ENCODE results near the gene NLRP6. TPM values are rescaled to one million over a fixed set of nuclear protein-coding genes. Genes with fewer than 3 reads are reported as not detected.
"Not testable (repeated sequence)": the region's sequence is repeated elsewhere in the genome, so short reads cannot be mapped to it uniquely, and the experiment has no call there.

NLRP6 gene
- total RNA-seq, 2 donors from 2014 or later = 0.18 to 2.7 TPM

DNA sequence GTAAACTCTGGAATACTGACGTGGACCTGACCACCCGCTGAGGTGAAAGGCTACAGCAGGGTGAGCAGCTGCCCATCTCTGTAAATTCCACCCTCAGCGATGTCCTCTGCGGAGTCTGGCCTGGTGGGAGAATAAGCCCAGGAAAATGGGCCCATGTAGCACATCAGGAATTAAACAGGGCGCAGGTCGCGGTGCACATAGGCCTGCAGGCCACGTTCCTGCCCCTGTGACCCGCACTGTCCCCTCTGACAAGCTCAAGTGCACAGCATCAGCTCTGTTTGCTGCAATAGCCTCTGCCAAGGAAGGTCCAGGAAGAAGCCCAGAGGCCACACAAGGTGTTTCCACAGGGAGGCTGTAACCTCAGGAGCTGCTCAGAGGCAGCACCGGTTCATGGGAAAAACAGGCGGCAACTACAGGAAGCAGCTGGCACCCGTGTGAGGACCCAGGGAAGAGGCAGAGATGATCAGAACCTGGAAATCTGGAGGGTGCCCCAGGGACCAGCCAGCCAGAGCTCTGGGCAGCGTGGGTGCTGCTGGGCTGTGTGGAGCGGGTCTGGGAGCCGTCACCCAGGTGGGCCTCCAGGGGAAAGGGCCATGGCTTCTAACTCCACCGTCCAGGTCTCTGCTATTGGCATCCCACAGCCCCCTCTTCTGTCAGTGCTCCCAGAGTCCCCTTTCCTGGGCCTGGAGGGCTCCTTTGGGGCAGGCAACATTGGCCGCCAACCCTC lies 28.6 kb downstream of the NLRP6 start:
- no peaks in the 10 kb centered on the region for H3K9me3 ChIP-seq
- intact Hi-C loops (cut with DNase I) = loop anchor here (5.0 kb wide), 2 partner anchors 50 to 145 kb away; partner anchors contain the start of gene PTDSS2
- DNase-seq (ENCODE audit: low spot score) = no peak
- TF ChIP-seq POLR2A (IDR thresholded peaks at IDR 0.05) (no peak), POLR2AphosphoS5 (IDR thresholded peaks at IDR 0.05) (no peak)
- TF ChIP-seq, protein P1, sequence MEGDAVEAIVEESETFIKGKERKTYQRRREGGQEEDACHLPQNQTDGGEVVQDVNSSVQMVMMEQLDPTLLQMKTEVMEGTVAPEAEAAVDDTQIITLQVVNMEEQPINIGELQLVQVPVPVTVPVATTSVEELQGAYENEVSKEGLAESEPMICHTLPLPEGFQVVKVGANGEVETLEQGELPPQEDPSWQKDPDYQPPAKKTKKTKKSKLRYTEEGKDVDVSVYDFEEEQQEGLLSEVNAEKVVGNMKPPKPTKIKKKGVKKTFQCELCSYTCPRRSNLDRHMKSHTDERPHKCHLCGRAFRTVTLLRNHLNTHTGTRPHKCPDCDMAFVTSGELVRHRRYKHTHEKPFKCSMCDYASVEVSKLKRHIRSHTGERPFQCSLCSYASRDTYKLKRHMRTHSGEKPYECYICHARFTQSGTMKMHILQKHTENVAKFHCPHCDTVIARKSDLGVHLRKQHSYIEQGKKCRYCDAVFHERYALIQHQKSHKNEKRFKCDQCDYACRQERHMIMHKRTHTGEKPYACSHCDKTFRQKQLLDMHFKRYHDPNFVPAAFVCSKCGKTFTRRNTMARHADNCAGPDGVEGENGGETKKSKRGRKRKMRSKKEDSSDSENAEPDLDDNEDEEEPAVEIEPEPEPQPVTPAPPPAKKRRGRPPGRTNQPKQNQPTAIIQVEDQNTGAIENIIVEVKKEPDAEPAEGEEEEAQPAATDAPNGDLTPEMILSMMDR (IDR thresholded peaks at IDR 0.05) = no peak
- no peaks in the 10 kb centered on the region for H3K27me3 ChIP-seq (replicated peaks; ENCODE audit: insufficient read depth)
- peak overlapping the region in 1 of 2 donors; percentile 81 for H3K27ac ChIP-seq
- peaks cover under 1% of the 10 kb centered on the region for H3K4me1 ChIP-seq (replicated peaks)
- WGBS = 93% methylated on average over 17 of the region's 17 CpGs
- no peaks in the 10 kb centered on the region for H3K36me3 ChIP-seq
- H3K4me3 ChIP-seq = no peak overlapping the region

DNA sequence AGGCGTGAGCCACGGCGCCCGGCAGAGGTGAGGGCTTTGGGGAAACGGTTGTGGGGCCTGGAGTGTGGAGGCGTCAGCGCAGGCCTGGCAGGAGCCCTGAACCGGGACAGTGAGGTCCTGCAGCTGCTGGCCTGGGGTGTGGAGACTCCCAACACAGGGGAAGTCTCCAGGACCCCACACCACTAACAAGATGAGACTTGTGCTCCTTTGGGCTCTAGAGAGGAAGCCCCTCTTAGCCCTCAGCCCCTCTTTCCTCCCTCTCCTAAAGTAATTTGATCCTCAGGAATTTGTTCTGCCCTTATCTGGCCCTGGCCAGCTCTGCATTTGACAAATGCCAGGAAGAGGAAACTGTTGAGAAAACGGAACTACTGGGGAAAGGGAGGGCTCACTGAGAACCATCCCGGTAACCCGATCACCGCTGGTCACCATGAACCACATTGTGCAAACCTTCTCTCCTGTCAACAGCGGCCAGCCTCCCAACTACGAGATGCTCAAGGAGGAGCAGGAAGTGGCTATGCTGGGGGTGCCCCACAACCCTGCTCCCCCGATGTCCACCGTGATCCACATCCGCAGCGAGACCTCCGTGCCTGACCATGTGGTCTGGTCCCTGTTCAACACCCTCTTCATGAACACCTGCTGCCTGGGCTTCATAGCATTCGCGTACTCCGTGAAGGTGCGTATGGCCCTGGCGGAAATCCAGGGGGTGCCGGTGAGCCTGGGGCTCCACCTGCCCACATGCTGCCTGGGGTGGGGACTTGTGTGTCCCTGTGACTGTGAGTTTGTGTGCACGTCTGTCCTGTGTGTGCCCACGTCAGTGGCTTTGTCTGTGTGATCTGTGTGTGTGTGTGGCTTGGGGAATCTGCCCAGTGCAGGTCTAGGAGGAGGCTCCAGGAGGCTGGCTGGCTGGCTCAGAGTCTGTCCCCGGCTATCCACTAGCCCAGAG lies 29.8 kb downstream of the NLRP6 start, which contains the start of gene IFITM2:
Gene IFITM2 (plus strand): TSS at position 51 of the 943 bp plus-strand sequence. CDS start 377 bp downstream, at position 428.
- not testable (repeated sequence) for H3K27me3 ChIP-seq (replicated peaks; ENCODE audit: insufficient read depth); DNase-seq (ENCODE audit: low spot score); H3K9me3 ChIP-seq; H3K36me3 ChIP-seq
- H3K4me1 ChIP-seq (replicated peaks) = peaks cover 11% of the 10 kb centered on the region
- TF ChIP-seq, protein P1 (IDR thresholded peaks at IDR 0.05) = peak in 1 of 4 experiments; percentile 10
- peak; percentile 64 for TF ChIP-seq POLR2AphosphoS5 (IDR thresholded peaks at IDR 0.05)
- peak within 1 kb of the TSS; percentile 73 to 81 for H3K27ac ChIP-seq
- WGBS = 43% methylated on average over 27 of the region's 28 CpGs
- intact Hi-C loops (cut with DNase I) = loop anchor here (5.0 kb wide), 2 partner anchors 49 to 144 kb away; partner anchors contain the start of gene PTDSS2
- H3K4me3 ChIP-seq = peak within 1 kb of the TSS; percentile 23 to 29

DNA sequence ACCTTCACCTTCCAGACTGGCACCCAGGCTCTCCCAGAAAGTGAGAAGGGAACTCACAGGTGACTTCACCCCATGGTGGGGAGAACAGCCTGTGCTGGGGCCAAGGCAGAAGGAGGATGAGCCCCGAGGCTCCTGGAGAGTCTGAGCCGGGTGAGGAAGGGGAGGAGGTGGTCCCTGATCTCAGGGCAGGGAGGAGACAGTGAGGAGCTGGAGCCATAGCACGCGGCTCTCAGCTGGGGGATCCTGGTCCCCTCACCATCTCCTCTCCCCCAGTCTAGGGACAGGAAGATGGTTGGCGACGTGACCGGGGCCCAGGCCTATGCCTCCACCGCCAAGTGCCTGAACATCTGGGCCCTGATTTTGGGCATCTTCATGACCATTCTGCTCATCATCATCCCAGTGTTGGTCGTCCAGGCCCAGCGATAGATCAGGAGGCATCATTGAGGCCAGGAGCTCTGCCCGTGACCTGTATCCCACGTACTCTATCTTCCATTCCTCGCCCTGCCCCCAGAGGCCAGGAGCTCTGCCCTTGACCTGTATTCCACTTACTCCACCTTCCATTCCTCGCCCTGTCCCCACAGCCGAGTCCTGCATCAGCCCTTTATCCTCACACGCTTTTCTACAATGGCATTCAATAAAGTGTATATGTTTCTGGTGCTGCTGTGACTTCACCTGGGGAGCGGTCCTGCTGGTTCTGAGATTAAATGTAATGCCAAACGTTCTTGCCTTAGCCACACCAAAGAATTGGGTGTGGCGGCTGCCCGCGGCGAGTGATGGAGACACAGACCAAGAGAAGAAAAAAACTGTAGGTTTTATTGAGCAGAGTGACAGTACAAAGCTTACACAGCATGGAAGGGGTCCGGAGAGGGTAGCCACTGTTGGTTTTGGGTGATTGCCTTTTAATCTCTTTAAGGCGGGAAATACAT lies 30.8 kb downstream of the NLRP6 start:
- H3K36me3 ChIP-seq; H3K9me3 ChIP-seq; DNase-seq (ENCODE audit: low spot score); H3K27me3 ChIP-seq (replicated peaks; ENCODE audit: insufficient read depth): not testable (repeated sequence)
- 60% methylated on average over 24 of the region's 24 CpGs for WGBS
- peak overlapping the region; percentile 17 to 23 for H3K4me3 ChIP-seq
- TF ChIP-seq POLR2A (IDR thresholded peaks at IDR 0.05) = peak; percentile 17
- intact Hi-C loops (cut with DNase I) = loop anchor here (5.0 kb wide), 2 partner anchors 48 to 143 kb away; partner anchors contain the start of gene PTDSS2
- H3K27ac ChIP-seq = peak overlapping the region; percentile 73 to 81
- H3K4me1 ChIP-seq (replicated peaks) = peaks cover 16% of the 10 kb centered on the region

DNA sequence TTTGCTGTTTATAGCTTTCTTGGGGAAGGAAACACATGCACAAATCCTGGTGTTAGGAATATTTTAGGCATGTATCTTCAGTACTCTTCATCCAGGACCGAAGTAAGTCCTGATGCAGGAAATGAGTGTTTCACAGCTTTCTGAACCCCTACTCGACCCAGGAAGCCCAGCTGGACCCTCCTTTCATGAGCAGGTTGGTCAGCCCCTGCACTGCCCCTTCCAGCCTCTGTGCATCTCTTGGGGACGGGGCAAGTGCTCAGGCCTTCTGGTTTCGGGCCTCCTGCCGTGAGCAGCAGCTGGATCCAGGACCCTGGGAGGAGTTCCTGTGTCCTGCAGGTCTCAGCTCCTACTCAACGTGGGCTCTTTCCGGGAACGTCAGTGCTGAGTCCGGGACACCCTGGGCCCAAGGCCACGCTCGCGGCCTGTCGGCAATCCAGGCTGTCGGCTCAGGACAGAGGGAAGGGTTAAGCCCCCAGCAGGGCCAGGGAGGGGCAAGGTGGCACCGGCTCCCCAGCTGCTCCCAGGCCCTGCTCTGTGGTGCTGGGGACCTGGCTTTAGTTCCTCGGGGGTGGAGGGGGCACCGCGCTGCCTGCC lies 31.9 kb downstream of the NLRP6 start:
- Histone ChIP-seq H3K27ac (peak overlapping the region; percentile 73 to 81), H3K4me3 (peak overlapping the region; percentile 14 to 22), H3K4me1 (replicated peaks) (peaks cover 16% of the 10 kb centered on the region)
- not testable (repeated sequence) for H3K9me3 ChIP-seq; H3K27me3 ChIP-seq (replicated peaks; ENCODE audit: insufficient read depth); DNase-seq (ENCODE audit: low spot score); H3K36me3 ChIP-seq
- WGBS = 12% methylated on average over 5 of the region's 18 CpGs
- TF ChIP-seq, protein P1 (IDR thresholded peaks at IDR 0.05) = peak in 1 of 4 experiments; percentile 17
- intact Hi-C loops (cut with DNase I) = loop anchor here (5.0 kb wide), 2 partner anchors 47 to 142 kb away; partner anchors contain the start of gene PTDSS2

DNA sequence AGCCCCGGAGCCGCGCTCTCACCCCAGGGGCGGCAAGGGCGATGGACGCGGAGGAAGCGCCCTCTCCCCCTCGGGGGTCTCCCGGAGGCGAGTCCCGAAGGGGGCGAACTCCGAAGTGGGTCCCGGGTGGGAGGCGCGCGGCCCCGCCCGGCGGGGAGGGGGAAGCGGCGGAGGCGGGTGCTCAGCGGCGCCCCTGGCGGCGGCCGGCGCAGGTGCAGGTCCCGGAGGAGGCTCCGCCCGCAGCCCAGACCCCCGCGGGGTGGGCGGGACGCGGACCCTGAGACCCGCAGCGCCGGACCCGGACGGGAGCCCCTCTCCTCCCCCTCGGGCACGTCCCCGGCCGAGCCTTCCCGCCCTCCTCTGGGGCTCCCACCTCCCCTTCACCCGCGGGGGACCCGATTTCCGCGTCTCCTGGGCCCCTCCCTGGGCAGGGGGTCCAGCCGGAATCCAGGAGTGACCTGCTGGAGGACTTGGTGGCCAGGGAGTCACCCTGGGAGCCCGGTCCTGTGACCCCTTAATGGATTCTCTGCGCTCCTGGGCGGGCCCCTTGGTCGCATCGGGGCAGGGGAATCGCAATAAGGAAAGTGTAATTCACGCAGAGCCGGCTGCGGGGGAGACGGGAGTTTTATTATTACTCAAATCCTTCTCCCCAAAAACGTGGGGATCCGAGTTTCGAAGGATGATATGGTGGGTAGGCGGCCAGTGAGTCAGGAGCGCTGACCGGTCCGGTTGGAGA lies 33.0 kb downstream of the NLRP6 start:
- 29% methylated on average over 10 of the region's 71 CpGs for WGBS
- H3K9me3 ChIP-seq; H3K27me3 ChIP-seq (replicated peaks; ENCODE audit: insufficient read depth); H3K36me3 ChIP-seq; DNase-seq (ENCODE audit: low spot score); intact Hi-C loops (cut with DNase I): not testable (repeated sequence)
- Histone ChIP-seq H3K27ac (peak overlapping the region in 1 of 2 donors; percentile 58), H3K4me3 (peak overlapping the region in 1 of 2 donors; percentile 21), H3K4me1 (replicated peaks) (peaks cover 16% of the 10 kb centered on the region)
